GM12878 (cell line): ENCODE data around the gene ADAM15. TPM values are rescaled to one million over a fixed set of nuclear protein-coding genes. Genes with fewer than 3 reads are reported as not detected.

Experiments
- CEBPB ChIP-seq, 2 experiments: fragments of 150-350 bp in 1 of 2; IDR thresholded peaks; 2 replicates each; pipeline ENCODE4 v1.6.1; 2012 to 2014; ENCODE audit warnings: low read depth in 2 of 2, low read length in 2 of 2, borderline replicate concordance in 1 of 2, inconsistent platforms in 1 of 2
- CEBPZ ChIP-seq: fragments of 150-350 bp; IDR thresholded peaks from 2 replicates; pipeline ENCODE4 v1.6.1; 2016; ENCODE audit warnings: low read depth, low read length
- FOXK2 ChIP-seq: fragments of 450-650 bp; IDR thresholded peaks from 2 replicates; pipeline ENCODE4 v1.6.1; 2017; ENCODE audit warnings: mild to moderate bottlenecking, moderate library complexity
- GATAD2B ChIP-seq: fragments of 450-650 bp; conservative IDR thresholded peaks from 2 replicates; pipeline ENCODE4 v1.6.1; 2017; ENCODE audit warnings: low read depth, mild to moderate bottlenecking, moderate library complexity
- IKZF1 ChIP-seq: fragments of 450-650 bp; conservative IDR thresholded peaks from 2 replicates; pipeline ENCODE4 v1.6.1; 2017; ENCODE audit warnings: antibody characterized with exemption, mild to moderate bottlenecking
- IKZF2 ChIP-seq, 2 experiments: fragments of 450-650 bp; IDR thresholded peaks; 2 replicates each; pipeline ENCODE4 v1.6.1; 2017; ENCODE audit warnings: mild to moderate bottlenecking in 2 of 2, moderate library complexity in 2 of 2
- IRF4 ChIP-seq: IDR thresholded peaks from 2 replicates; pipeline ENCODE4 v1.6.1; 2011; ENCODE audit warnings: low read depth, low read length
- MAX ChIP-seq: IDR thresholded peaks from 2 replicates; pipeline ENCODE4 v1.6.1; 2012; ENCODE audit warnings: low read depth, low read length, improper control_type of control experiment
- MTA3 ChIP-seq: IDR thresholded peaks from 2 replicates; pipeline ENCODE4 v1.6.1; 2012; ENCODE audit warnings: low read length, inconsistent platforms, borderline replicate concordance
- MXI1 ChIP-seq: fragments of 150-350 bp; IDR thresholded peaks from 2 replicates; pipeline ENCODE4 v1.6.1; 2011; ENCODE audit warnings: low read depth, mild to moderate bottlenecking, inconsistent platforms, low read length, improper control_type of control experiment
- NBN ChIP-seq: fragments of 450-650 bp; IDR thresholded peaks from 2 replicates; pipeline ENCODE4 v1.6.1; 2016
- PAX5 ChIP-seq: IDR thresholded peaks from 2 replicates; pipeline ENCODE4 v1.6.1; 2011; ENCODE audit warnings: low read depth, low read length, borderline replicate concordance
- POLR2A ChIP-seq: IDR thresholded peaks from 2 replicates; pipeline ENCODE4 v1.6.1; 2011; ENCODE audit warnings: low read depth, mild to moderate bottlenecking, low read length
- POLR2AphosphoS2 ChIP-seq: IDR thresholded peaks from 2 replicates; pipeline ENCODE4 v1.6.1; 2011; ENCODE audit warnings: low read depth, mild to moderate bottlenecking, low read length, improper control_type of control experiment, moderate library complexity
- SMAD5 ChIP-seq: IDR thresholded peaks from 2 replicates; pipeline ENCODE4 v1.6.1; 2016; ENCODE audit warnings: antibody characterized with exemption, low read depth
- SRF ChIP-seq, 2 experiments: IDR thresholded peaks; 2 replicates each; pipeline ENCODE4 v1.6.1; 2011; ENCODE audit warnings: low read depth in 2 of 2, low read length in 2 of 2, mild to moderate bottlenecking in 1 of 2, moderate library complexity in 1 of 2
- SUZ12 ChIP-seq: fragments of 200-600 bp; sonication (generic); IDR thresholded peaks from one replicate; pipeline ENCODE4 v1.6.1; 2018; ENCODE audit warnings: antibody characterized with exemption, mild to moderate bottlenecking; ENCODE audit not compliant: unreplicated experiment
- TCF12 ChIP-seq: IDR thresholded peaks from 2 replicates; pipeline ENCODE4 v1.6.1; 2011; ENCODE audit warnings: low read depth, mild to moderate bottlenecking, low read length
- TCF3 ChIP-seq: IDR thresholded peaks from 2 replicates; pipeline ENCODE4 v1.6.1; 2012; ENCODE audit warnings: low read depth, mild to moderate bottlenecking, low read length, borderline replicate concordance; ENCODE audit not compliant: insufficient read depth
- USF1 ChIP-seq: IDR thresholded peaks from 2 replicates; pipeline ENCODE4 v1.6.1; 2011; ENCODE audit warnings: borderline replicate concordance, low read depth, mild to moderate bottlenecking, moderate library complexity, mixed read lengths, low read length; ENCODE audit not compliant: insufficient read depth; ENCODE audit errors: extremely low read length
- WRNIP1 ChIP-seq: IDR thresholded peaks from 2 replicates; pipeline ENCODE4 v1.6.1; 2011; ENCODE audit warnings: low read depth, low read length, improper control_type of control experiment, borderline replicate concordance
- YBX1 ChIP-seq: fragments of 450-650 bp; IDR thresholded peaks from 2 replicates; pipeline ENCODE4 v1.6.1; 2016; ENCODE audit warnings: antibody characterized with exemption
- YY1 ChIP-seq: IDR thresholded peaks from 2 replicates; pipeline ENCODE4 v1.6.1; 2011; ENCODE audit warnings: low read depth, mild to moderate bottlenecking, low read length
- ZBTB40 ChIP-seq: fragments of 450-650 bp; IDR thresholded peaks from 2 replicates; pipeline ENCODE4 v1.6.1; 2016; ENCODE audit warnings: mild to moderate bottlenecking, moderate library complexity, borderline replicate concordance
- ZNF24 ChIP-seq: fragments of 450-650 bp; IDR thresholded peaks from 2 replicates; pipeline ENCODE4 v1.6.1; 2017; ENCODE audit warnings: antibody characterized with exemption, mild to moderate bottlenecking
- polyA plus RNA-seq, 11 experiments: library from polyadenylated mRNA; depleted of rRNA in 4 of 11; unstranded in 6 of 11; stranded (reverse) in 5 of 11; fragments of >200 nt; fragmentation: Nextera tagmentation in 4 of 11; fragmentation: Illumina TruSeq in 1 of 11; extraction: Ambion mirVana in 4 of 11; extraction: Trizol in 1 of 11; gene quantifications; 1 replicate in 1 of 11; 2 replicates in 10 of 11; pipeline versions ENCODE4 v1.2.1 to v1.2.3, GENCODE V29; 2011 to 2016; ENCODE audit warnings: inconsistent platforms in 2 of 11, missing spikeins in 2 of 11, low read depth in 1 of 11
- total RNA-seq, 4 experiments: library from RNA; depleted of rRNA in 3 of 4; stranded (reverse); fragments of >200 nt in 3 of 4; fragmentation: Illumina TruSeq in 1 of 4; extraction: Trizol in 1 of 4; gene quantifications; 2 replicates each; pipeline versions ENCODE4 v1.2.1 to v1.2.3, GENCODE V29; 2013 to 2021

The ADAM15 gene
- total and polyA plus RNA-seq, 10 of the 15 experiments (the other 5 are each of a cell fraction or from before 2014, with no cell fraction given), result 0.29 to 38.8 (median 14.7) TPM

GRCh38 chr1:155063550-155064110 lies 12.5 kb downstream of the ADAM15 start, which contains the start of gene EFNA4 (continued):
- TF ChIP-seq ZNF24 (no peak), MTA3 (no peak), NBN (no peak; the same call in 1 of the 2 replicates), IKZF2 (IDR thresholded peaks at IDR 0.05) (no peak), MXI1 (no peak), TCF12 (no peak), YY1 (no peak), IKZF1 (peak; percentile 53), SRF (IDR thresholded peaks at IDR 0.05; ENCODE audit: low read depth in 2 of 2, low read length in 2 of 2) (no peak), USF1 (no peak), POLR2A (peak; percentile 85), YBX1 (no peak), IRF4 (no peak), FOXK2 (no peak), ZBTB40 (no peak), TCF3 (no peak), WRNIP1 (no peak), SUZ12 (no peak), SMAD5 (no peak), CEBPZ (no peak), GATAD2B (0 out of 2 replicates have a peak, but pooled peaks have one; percentile 46), PAX5 (0 out of 2 replicates have a peak, but pooled peaks have one; percentile 23), MAX (no peak), CEBPB (IDR thresholded peaks at IDR 0.05; ENCODE audit: borderline replicate concordance in 1 of 2, low read depth in 2 of 2, low read length in 2 of 2) (no peak), POLR2AphosphoS2 (0 out of 2 replicates have a peak, but pooled peaks have one; percentile 62)
